CD4-positive, alpha-beta T cell treated with Interferon alpha-2 for 1 hour (primary cell): ENCODE results near the gene CGB7.
"Not testable (repeated sequence)": the region's sequence is repeated elsewhere in the genome, so short reads cannot be mapped to it uniquely, and the experiment has no call there.

ENCODE experiments used
- DNase-seq, 2 donors: peaks; one replicate each; pipeline ENCODE4 v3.0.0-alpha.2; 2020 to 2022

The CGB7 gene

DNA sequence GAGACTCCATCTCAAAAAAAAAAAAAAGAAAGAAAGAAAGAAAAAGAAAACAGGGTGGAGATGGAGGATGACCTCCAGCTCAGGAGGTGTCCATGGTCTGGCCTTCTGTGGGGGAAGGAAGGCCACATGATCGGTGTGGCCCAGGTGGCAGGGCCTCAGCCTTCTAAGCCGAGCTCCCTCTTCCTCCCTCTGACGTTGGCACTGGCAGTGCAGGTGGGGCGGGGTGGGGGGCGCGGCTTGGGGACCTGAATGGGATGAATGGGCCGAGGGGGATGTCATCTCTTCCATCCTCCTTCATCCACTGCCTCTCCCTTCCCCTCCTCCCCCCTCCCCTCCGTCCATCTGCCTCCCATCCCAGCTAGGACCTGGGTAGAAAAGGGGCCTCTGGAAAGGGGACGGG, 17.8 kb downstream of the CGB7 start:
- DNase-seq = not testable (repeated sequence)

DNA sequence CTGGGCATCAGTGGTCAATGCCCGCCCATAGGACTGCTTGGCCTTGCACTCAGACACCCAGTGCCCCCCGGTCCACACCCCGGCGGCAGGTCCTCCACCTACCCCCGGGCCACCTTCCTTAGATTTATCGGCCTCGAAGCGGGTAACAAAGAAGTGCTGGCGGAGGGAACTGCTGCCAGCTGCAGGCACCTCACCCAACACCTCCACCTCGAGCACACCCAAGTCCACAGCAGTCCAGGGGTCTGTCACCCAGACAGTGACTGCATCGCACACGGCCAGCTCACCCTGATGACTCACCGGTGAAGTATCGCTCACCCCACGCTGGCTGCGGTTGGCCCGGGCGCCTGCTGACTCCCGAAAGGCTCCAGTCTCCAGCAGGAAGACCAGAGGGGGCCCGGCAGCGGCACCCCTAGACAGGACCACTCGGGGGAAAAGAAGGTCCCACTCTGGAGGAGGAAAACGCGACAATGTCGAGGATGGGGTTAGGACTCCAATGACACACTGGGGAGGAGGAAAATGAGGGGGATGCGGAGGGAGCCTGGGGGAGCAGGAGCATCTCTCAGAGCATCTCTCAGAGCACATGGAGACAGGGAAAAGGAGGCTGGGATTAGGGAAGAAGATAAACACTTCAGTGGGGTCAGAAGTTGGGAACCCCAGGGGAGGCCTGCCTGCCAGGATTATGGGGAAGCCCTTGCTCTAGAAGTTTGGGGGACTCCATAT, 18.8 kb downstream of the CGB7 start:
- not testable (repeated sequence) for DNase-seq

DNA sequence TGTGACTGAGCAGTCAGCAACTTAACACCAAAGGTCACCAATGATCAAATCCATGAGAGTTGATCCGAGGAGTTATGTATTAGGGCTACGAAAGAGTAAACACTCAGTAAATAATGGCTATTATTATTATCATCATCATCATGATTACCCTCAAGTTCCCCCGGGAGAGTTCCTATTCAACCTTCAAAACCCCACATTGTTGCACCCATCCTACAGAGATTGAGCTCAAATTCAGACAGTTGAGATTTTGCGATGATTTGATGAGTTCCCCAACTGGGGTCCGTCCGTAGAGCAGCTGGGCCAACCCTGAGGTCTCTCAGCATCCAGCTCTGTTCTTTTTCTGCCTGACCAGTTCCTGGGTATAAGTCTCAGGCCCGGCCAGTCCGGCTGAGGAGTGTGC, 19.4 kb downstream of the CGB7 start:
- DNase-seq = not testable (repeated sequence)

DNA sequence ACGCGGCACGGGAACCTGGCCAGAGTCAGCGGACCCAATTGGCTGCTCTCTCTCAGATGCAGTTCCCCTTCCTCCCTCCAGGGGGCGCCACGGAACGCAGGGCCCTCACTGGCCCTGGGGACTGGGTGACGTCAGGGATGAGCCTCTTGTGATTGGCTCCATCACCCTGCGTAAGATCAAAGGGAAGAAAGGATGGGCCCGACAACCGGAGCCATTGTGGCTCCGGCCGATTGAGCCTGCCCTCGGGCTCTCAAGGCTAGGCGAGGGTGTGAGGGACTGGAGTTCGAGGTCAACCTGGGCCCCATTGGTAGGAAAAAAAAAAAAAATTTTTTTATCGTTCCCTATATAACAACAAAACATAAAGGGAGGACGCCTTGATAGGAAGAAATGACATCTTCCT, 20.7 kb downstream of the CGB7 start, which contains the start of gene CGB1:
CGB1 (minus strand) TSS at position 81 of the 400 bp plus-strand sequence. CDS start 184 bp downstream, outside the sequence.
- peak in 1 of 2 donors; percentile 40 for DNase-seq

DNA sequence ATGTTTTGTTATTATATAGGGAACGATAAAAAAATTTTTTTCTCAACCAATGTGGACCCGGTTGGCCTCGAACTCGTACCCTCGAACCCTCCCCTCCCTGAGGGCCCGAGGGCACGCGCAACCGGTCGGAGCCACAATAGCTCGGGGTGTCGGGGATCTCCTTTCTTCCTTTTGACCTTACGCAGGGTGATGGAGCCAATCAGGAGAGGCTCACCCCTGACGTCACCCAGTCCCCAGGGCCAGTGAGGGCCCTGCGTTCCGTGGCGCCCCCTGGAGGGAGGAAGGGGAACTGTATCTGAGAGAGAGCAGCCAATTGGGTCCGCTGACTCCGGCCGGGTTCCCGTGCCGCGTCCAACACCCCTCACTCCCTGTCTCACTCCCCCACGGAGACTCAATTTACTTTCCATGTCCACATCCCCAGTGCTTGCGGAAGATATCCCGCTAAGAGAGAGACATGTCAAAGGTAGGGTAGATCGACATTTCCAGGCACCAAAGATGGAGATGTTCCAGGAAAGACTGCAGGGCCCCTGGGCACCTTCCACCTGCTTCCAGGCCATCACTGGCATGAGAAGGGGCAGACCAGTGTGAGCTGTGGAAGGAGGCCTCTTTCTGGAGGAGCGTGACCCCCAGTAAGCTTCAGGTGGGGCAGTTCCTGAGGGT, 25.8 kb downstream of the CGB7 start, which contains the start of gene CGB2:
CGB2 (plus strand) TSS at position 249 of the 660 bp plus-strand sequence; CDS start at position 455, 206 bp downstream.
- peak; percentile 57 to 61 for DNase-seq

DNA sequence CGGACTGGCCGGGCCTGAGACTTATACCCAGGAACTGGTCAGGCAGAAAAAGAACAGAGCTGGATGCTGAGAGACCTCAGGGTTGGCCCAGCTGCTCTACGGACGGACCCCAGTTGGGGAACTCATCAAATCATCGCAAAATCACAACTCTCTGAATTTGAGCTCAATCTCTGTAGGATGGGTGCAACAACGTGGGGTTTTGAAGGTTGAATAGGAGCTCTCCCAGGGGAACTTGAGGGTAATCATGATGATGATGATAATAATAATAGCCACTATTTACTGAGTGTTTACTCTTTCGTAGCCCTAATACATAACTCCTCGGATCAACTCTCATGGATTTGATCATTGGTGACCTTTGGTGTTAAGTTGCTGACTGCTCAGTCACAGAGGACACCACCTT, 27.2 kb downstream of the CGB7 start:
- DNase-seq = not testable (repeated sequence)

DNA sequence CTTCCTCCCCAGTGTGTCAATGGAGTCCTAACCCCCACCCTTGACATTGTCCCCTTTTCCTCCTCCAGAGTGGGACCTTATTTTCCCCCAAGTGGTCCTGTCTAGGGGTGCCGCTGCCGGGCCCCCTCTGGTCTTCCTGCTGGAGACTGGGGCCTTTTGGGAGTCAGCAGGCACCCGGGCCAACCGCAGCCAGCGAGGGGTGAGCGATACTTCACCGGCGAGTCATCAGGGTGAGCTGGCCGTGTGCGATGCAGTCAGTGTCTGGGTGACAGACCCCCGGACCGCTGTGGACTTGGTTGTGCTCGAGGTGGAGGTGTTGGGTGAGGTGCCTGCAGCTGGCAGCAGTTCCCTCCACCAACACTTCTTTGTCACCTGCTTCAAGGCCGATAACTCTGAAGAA, 27.8 kb downstream of the CGB7 start:
- DNase-seq = not testable (repeated sequence)

DNA sequence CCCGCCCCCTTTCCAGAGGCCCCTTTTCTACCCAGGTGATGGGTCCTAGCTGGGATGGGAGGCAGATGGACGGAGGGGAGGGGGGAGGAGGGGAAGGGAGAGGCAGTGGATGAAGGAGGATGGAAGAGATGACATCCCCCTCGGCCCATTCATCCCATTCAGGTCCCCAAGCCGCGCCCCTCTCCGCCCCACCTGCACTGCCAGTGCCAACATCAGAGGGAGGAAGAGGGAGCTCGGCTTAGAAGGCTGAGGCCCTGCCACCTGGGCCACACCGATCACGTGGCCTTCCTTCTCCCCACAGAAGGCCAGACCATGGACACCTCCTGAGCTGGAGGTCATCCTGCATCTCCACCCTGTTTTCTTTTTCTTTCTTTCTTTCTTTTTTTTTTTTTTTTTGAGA, 28.9 kb downstream of the CGB7 start:
- not testable (repeated sequence) for DNase-seq

DNA sequence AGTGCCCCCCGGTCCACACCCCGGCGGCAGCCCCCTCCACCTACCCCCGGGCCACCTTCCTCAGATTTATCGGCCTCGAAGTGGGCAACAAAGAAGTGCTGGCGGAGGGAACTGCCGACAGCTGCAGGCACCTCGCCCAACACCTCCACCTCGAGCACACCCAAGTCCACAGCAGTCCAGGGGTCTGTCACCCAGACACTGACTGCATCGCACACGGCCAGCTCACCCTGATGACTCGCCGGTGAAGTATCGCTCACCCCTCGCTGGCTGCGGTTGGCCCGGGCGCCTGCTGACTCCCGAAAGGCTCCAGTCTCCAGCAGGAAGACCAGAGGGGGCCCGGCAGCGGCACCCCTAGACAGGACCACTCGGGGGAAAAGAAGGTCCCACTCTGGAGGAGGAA, 31.9 kb downstream of the CGB7 start:
- not testable (repeated sequence) for DNase-seq

DNA sequence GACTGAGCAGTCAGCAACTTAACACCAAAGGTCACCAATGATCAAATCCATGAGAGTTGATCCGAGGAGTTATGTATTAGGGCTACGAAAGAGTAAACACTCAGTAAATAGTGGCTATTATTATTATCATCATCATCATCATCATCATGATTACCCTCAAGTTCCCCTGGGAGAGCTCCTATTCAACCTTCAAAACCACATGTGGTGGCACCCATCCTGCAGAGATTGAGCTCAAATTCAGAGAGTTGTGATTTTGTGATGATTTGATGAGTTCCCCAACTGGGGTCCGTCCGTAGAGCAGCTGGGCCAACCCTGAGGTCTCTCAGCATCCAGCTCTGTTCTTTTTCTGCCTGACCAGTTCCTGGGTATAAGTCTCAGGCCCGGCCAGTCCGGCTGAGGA, 32.5 kb downstream of the CGB7 start:
- DNase-seq = not testable (repeated sequence)

DNA sequence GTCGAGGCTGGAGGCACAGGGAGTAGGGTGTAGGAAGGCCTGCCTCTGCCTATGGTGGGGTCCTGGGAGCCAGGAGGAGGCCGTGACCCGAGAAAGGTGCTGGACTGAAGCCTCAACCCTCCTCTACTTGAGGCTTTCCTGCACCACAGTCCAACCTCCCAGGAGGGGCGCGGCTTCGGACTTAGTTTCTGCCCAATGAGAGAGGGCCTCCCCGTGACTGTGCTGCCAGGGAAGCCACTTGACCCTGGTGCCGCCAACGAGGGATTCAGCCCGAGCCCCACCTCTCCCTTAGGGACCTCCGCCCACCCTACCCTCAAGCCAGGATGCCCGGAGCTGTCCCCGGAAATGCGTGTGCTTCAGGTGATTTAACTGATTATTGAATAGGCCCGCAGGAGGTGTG, 33.3 kb downstream of the CGB7 start, which contains the start of gene CGB3:
CGB3 (minus strand) TSS at position 101 of the 400 bp plus-strand sequence. CDS start 362 bp downstream, outside the sequence.
- not testable (repeated sequence) for DNase-seq

DNA sequence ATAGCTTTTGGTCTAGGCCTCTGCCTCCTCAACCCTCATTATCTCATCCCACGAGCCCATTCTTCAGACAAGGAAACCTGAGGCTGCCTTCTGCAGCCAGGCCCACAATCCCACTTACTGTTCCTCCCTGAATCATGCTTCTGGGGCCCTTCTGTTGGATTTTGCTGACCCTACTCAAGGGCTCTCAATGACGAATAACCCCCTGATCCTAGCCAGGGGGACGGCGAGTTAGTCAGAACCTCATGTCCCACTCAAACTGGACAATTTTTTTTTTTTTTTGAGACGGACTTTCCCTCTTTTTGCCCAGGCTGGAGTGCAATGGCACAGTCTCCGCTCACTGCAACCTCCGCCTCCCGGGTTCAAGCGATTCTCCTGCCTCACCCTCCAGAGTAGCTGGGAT, 35.4 kb downstream of the CGB7 start:
- no peak for DNase-seq

DNA sequence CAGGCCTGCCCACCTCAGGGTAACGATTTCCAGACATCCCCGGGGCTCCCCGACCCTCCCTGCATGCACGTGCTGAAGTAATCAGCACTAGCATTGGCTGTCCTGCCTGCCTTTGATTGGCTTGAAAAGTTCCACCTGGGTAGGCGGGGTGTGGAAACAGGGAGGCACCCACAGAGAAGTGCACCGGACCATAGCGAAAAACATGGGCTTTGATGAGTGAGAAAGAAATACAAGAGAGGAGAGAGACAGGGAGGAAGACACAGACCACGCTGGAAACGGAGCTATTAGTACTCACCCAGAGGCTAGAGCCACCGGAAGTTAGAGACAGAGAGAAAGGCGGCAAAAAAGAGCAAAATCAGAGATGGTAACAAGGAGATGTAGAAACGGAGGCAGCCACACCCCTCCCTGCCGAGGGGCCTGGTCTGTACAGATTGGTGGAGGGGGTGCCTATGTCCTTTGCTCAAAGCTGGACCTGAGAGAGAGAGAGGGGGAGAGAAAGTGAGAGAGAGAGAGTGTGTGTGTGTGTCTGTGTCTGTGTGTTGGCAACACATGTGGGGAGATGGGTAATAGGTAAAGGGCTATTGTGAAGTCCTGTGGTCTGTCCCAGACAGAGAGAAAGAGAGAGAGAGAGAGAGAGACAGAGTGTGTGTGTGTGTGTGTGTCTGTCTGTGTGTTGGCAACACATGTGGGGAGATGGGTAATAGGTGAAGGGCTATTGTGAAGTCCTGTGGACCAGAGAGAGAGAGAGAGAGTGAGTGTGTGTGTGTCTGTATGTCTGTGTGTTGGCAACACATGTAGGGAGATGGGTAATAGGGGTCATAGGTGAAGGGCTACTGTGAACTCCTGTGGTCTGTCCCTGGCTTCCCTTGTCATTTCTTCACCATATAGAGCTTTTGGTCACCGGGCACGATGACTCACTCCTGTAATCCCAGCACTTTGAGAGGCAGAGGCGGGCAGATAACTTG, 36.3 kb downstream of the CGB7 start:
- DNase-seq = no peak

DNA sequence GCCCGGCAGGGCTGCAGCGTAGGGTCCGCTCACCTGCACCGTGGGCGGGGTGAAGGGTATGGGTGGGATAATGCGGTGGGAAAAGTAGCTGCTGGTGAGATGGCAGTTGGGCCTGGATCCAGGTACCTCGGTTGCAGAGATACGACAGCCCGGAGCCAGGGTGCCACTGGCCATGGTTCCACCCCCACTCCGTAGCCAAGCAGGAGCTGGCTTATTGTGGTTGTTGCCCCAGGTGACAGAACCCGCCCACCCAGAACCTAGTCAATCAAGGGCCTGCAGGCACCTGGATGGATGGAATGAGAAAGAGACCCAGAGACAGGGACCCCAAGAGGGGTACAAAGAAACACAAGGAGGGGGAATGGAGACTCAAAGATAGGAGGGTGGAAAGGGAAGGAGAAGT, 37.2 kb downstream of the CGB7 start:
- no peak for DNase-seq

DNA sequence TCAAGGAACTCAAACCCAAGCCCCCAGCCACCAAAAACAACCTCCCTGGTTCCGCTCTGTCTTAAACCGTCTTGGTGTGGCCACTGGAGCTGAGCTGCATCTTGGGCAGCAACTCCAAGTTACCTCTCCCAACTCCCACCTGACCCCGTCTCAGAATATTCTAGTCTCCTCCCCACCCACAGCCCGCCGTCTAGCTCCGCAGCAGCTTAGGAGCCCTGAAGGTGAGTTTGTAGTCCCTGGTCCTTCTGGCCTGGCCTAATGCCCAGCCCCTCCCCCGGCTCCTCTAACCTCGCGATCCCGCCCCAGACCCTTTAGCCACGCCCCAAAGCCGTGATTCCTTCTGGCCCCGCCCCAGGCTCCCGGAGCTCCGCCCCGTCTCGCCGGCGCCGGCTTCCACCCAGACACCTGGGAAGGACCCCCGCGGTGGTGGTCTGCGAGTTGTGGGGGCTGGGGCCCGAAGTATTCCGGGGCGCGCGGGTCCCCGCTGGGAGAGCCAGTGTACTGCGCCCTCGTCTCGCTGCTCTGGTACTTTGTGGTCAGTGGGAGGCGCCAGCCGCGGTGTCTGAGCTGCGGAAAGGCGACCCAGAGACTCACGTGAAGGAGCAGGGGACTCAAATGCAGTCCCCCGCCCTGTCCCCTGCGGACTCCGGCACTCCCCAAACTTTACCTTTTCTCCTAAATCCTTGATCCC, 38.2 kb downstream of the CGB7 start:
- DNase-seq = peak; percentile 63 to 74

DNA sequence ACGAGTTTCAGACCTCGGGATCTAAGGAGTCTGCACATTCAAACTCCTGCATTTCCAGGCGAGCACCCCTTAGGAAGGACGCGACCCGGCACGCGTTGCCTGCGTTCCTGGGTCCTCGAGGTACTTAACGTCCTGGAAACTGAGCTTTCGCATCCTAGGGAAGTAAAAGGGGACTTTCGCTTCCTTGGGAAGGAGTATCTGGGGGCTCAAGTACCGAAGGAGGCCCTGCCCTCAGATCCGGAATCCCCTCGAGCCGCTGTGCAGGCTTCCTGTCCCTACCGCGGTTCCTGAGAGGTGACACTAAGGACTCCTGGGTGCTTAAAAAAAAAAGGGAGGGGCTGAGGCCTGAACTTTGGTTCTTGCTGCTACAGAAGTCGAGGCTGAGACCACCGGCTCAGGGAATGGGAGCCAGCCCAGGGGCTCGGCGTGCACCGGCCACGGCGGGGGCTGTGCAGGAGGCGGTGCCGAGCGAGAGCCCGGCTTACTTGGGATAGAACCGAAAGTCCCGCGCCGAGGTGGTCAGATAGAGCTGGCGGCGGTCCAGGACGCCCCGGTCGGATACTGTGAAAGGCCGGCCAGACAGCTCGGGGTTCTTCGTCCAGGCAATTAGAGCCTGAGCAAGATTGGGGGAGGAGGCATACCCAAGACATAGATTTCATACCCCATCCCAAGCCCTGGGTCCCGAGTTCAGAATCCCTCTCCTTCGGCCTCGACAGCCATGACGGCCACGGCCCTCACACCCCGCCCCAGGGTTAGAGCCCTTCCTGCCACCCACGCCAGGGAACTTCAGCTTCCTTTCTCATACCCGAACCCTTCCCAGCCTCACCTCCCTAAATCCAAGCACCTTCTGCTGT, 38.9 kb downstream of the CGB7 start:
- DNase-seq = peak in 1 of 2 donors; percentile 37

DNA sequence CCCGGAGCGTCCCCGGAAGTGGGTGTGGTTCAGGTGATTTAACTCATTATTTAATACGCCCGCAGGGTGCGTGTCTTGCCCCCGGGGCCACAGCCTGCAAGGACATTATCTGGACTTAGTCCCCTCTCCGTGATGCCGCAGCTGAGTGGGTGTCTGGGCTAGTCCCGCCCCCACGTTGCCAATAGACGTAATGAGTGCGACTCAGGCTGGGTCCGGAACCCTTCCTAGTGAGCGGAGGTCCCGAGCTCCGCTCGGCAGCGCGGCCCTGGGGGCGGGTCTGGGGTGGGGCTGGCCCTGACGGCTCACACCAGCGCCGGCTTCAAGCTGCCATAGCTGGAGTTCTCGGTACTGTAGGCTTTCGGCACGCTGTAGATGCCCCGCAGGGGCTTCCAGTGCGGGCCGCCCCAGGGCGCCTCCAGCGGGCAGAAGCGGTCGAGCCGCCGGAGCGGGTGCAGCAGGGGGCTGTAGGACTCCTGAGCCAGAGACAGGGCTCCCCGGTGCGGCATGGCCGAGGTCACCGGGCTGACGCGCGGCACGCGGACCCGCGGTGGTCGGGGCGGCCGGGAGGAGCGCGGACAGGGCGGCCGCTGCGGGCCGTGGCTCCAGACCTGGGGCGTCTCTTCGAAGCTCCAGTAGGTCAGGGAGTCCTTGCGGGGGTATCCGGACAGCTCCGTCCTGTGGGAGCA, 39.7 kb downstream of the CGB7 start:
- peak; percentile 71 to 76 for DNase-seq

DNA sequence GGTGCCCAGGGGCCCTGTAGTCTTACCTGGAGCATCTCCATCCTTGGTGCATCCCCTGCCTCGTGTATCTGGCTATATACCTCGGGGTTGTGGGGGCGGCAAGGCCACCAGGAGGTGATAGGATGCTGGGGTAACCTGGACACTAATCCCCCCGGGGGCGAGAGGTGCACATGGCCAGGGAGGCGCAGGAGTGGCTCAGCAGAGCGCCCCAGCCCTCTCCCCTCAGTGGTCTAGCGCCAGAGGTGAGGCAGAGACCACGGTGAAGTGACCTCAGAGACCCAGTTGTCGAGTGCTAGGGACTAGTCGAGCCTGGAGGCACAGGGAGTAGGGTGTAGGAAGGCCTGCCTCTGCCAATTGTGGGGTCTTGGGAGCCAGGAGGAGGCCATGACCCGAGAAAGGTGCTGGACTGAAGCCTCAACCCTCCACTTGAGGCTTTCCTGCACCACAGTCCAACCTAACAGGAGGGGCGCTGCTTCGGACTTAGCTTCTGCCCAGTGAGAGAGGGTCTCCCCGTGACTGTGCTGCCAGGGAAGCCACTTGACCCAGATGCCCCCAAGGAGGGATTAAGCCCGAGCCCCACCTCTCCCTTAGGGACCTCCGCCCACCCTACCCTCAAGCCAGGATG, 40.4 kb downstream of the CGB7 start, which contains the start of gene LHB:
LHB (minus strand) TSS at position 51 of the 625 bp plus-strand sequence; CDS start at position 41, 10 bp downstream.
- DNase-seq = no peak

DNA sequence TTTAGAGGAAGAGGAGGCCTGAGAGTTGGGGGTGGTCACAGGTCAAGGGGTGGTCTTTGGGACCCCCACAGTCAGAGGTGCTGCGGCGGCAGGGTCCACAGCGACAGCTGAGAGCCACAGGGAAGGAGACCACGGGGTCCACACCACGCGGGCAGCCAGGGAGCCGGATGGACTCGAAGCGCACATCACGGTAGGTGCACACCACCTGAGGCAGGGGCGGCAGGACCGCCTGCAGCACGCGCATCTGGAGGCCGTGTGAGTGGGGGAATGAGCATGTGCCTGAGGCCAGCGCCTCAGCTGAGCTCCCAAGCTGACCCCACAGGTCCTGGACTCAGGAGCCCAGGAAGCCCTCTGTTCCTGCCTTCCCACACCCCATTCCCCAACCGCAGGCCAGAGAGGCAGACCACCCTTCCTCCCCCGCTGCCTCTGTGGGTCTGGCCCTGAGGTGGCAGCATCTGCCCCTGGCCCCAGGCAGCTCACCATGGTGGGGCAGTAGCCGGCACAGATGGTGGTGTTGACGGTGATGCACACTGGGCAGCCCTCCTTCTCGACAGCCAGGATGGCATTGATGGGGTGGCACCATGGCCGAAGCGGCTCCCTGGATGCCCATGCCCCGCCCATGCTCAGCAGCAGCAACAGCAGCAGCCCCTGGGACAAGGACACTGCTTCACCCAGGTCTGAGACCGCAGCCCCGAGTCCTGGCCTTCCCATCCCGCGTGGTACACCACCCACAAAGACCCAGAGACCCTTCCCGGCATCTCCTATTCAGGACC, 41.3 kb downstream of the CGB7 start:
- DNase-seq = no peak
